Esophagus squamous epithelium (tissue), 5 donors: ENCODE results near the gene PGP. TPM values are rescaled to one million over a fixed set of nuclear protein-coding genes. Genes with fewer than 3 reads are reported as not detected.
A peak's percentile ranks its signal among the peaks of the same experiment; 100 is the strongest.

Source experiments
- DNase-seq: peaks from one replicate; lab custom pipeline; 2025; lab: John Stamatoyannopoulos, UW
- H3K27ac ChIP-seq, 4 donors: fragments of 200-600 bp; sonication (generic); one replicate each; pipeline ENCODE4 v1.5.1; 2016 to 2019; ENCODE audit warnings: mild to moderate bottlenecking in 1 of 4
- H3K27me3 ChIP-seq, 4 donors: fragments of 200-600 bp; sonication (generic); 1 replicate in 3 of 4; 2 replicates in 1 of 4; pipeline versions ENCODE4 v1.5.1 to v1.6.0; 2017 to 2021; ENCODE audit warnings: antibody characterized with exemption in 1 of 4
- H3K36me3 ChIP-seq, 3 donors: fragments of 200-600 bp; sonication (generic); one replicate each; pipeline ENCODE4 v1.5.1; 2016 to 2019
- H3K4me1 ChIP-seq, 3 donors: fragments of 200-600 bp; sonication (generic); one replicate each; pipeline ENCODE4 v1.5.1; 2017 to 2019
- H3K4me3 ChIP-seq, 4 donors: fragments of 200-600 bp; sonication (generic); 1 replicate in 3 of 4; 2 replicates in 1 of 4; pipeline ENCODE4 v1.5.1; 2016 to 2019; ENCODE audit warnings: mild to moderate bottlenecking in 2 of 4, moderate library complexity in 1 of 4
- H3K9me3 ChIP-seq, 3 donors: fragments of 200-600 bp; sonication (generic); one replicate each; pipeline ENCODE4 v1.5.1; 2016 to 2019
- CTCF ChIP-seq, 6 experiments: fragments of 450-650 bp in 4 of 6; fragments of 200-600 bp in 2 of 6; sonication (generic) in 2 of 6; IDR thresholded peaks; one replicate each; pipeline ENCODE4 v1.5.1; 2016 to 2019; ENCODE audit warnings: antibody characterized with exemption in 6 of 6, mild to moderate bottlenecking in 4 of 6, moderate library complexity in 4 of 6
- POLR2A ChIP-seq, 4 donors: fragments of 450-650 bp; IDR thresholded peaks; one replicate each; pipeline ENCODE4 v1.6.1; 2017; ENCODE audit warnings: antibody characterized with exemption in 4 of 4, mild to moderate bottlenecking in 4 of 4, moderate library complexity in 3 of 4
- WGBS, 2 donors: methylation state at CpG; one replicate each; pipeline ENCODE4 v1.1.5; 2018; 5-methylcytosine and 5-hydroxymethylcytosine counted together
- intact Hi-C: fragments of 100-400 bp; cut with DNase I; formaldehyde crosslinking; loops from one replicate; pipeline ENCODE4 v1.15.0; 2022
- total RNA-seq, 4 donors: library from RNA; depleted of rRNA; stranded (reverse); fragments of >200 nt; gene quantifications; one replicate each; pipeline ENCODE4 v1.1.0, GENCODE V29; 2016
- donor health status: DM: yes; HTN: yes; CAD: no.

PGP gene
- total RNA-seq, 4 donors from 2014 or later, result 5.5 to 14.2 (median 7.4) TPM

GRCh38 chr16:2213817-2214718 is 572 bp downstream of the PGP start:
- WGBS, 2 donors, result 4 to 5% methylated on average over 4 to 9 of the region's 98 CpGs
- H3K9me3 ChIP-seq, result no peaks in the 10 kb centered on the region
- DNase-seq, result no peak
- H3K4me3 ChIP-seq, result peak overlapping the region; percentile 59 to 92 (median 86)
- no peak for TF ChIP-seq CTCF (IDR thresholded peaks at IDR 0.05)
- no peak for TF ChIP-seq POLR2A (IDR thresholded peaks at IDR 0.05)
- intact Hi-C loops, result no loop called here
- H3K27me3 ChIP-seq, result no peaks in the 10 kb centered on the region
- peak overlapping the region; percentile 44 to 89 (median 84) for H3K27ac ChIP-seq
- H3K36me3 ChIP-seq, result peaks cover 2 to 16% (median 5%) of the 10 kb centered on the region in 3 donors
- peaks cover 20 to 40% (median 25%) of the 10 kb centered on the region in 3 donors for H3K4me1 ChIP-seq

GRCh38 chr16:2212362-2213324 is 2.0 kb downstream of the PGP start:
- intact Hi-C loops, result no loop called here
- no peak for DNase-seq
- H3K27me3 ChIP-seq, result no peaks in the 10 kb centered on the region
- H3K9me3 ChIP-seq, result no peaks in the 10 kb centered on the region
- TF ChIP-seq CTCF (IDR thresholded peaks at IDR 0.05) (no peak), POLR2A (IDR thresholded peaks at IDR 0.05) (no peak)
- 14 to 86% methylated on average over 2 to 7 of the region's 19 CpGs for WGBS, 2 donors
- peak overlapping the region in 1 of 4 donors; percentile 92 for H3K4me3 ChIP-seq
- H3K4me1 ChIP-seq, result peaks cover 20 to 40% (median 25%) of the 10 kb centered on the region in 3 donors
- peaks cover 11 to 30% (median 17%) of the 10 kb centered on the region in 3 donors for H3K36me3 ChIP-seq
- peak overlapping the region in 1 of 4 donors; percentile 8 for H3K27ac ChIP-seq

GRCh38 chr16:2211923-2212347 is 2.7 kb downstream of the PGP start:
- TF ChIP-seq CTCF (IDR thresholded peaks at IDR 0.05) (no peak), POLR2A (IDR thresholded peaks at IDR 0.05) (no peak)
- H3K4me1 ChIP-seq, result peaks cover 22 to 44% (median 28%) of the 10 kb centered on the region in 3 donors
- DNase-seq, result no peak
- no peaks in the 10 kb centered on the region for H3K27me3 ChIP-seq
- H3K4me3 ChIP-seq, result no peak overlapping the region
- peak overlapping the region in 1 of 4 donors; percentile 8 for H3K27ac ChIP-seq
- peaks cover 14 to 37% (median 24%) of the 10 kb centered on the region in 3 donors for H3K36me3 ChIP-seq
- intact Hi-C loops, result no loop called here
- 60% methylated on average over 4 of the region's 11 CpGs; no CpG with 5 or more reads in 1 of the 2 donors for WGBS, 2 donors
- H3K9me3 ChIP-seq, result no peaks in the 10 kb centered on the region

- no peak for DNase-seq
These were observed 4.0 kb downstream of the PGP start, which contains the start of gene BRICD5 for GRCh38 chr16:2210386-2211365. TSS of gene BRICD5 (minus strand) at chr16:2210863. CDS start at chr16:2210833, 30 bp downstream.

More at GRCh38 chr16:2210386-2211365, 4.0 kb downstream of the PGP start, which contains the start of gene BRICD5:
- intact Hi-C loops, result no loop called here
- TF ChIP-seq CTCF (IDR thresholded peaks at IDR 0.05) (no peak), POLR2A (IDR thresholded peaks at IDR 0.05) (no peak)
- H3K27ac ChIP-seq, result peak within 1 kb of the TSS in 1 of 4 donors; percentile 8
- H3K9me3 ChIP-seq, result no peaks in the 10 kb centered on the region
- no peaks in the 10 kb centered on the region for H3K27me3 ChIP-seq
- H3K4me1 ChIP-seq, result peaks cover 33 to 53% (median 40%) of the 10 kb centered on the region in 3 donors
- 45 to 55% methylated on average over 5 to 7 of the region's 24 CpGs for WGBS, 2 donors
- no peak within 1 kb of the TSS for H3K4me3 ChIP-seq
- H3K36me3 ChIP-seq, result peaks cover 14 to 43% (median 25%) of the 10 kb centered on the region in 3 donors
